Measurements from ENCODE around the gene CTXND1. TPM values are rescaled to one million over a fixed set of nuclear protein-coding genes. Genes with fewer than 3 reads are reported as not detected.
"Not testable (repeated sequence)": the region's sequence is repeated elsewhere in the genome, so short reads cannot be mapped to it uniquely, and the experiment has no call there.

Gene CTXND1
- under 1 TPM; 0.09 to 0.70 (median 0.19) TPM for total RNA-seq
- long read RNA-seq, donor 1, partial matches to known transcripts, result 0 of 1 reads
- long read RNA-seq, donor 1, other reads (novel, unspliced or antisense), result 1 of 1 reads
- long read RNA-seq, donor 2, result 0 reads

GRCh38 chr15:80252121-80252518, at the start of gene CTXND1:
Gene CTXND1, minus strand, starts transcription at chr15:80252213. Its CDS starts 50,264 bp downstream, at chr15:80201949.
- Histone ChIP-seq H3K9me3 (no peaks in the 10 kb centered on the region), H3K4me1 (ENCODE audit: low read depth) (peaks cover 4% of the 10 kb centered on the region), H3K4me3 (no peak within 1 kb of the TSS), H3K36me3 (ENCODE audit: low read depth) (no peaks in the 10 kb centered on the region)
- intact Hi-C loops (cut with DNase I, micrococcal nuclease), result no loop called here
- ATAC-seq (no peak), DNase-seq (no peak)
- no peak for TF ChIP-seq CTCF (IDR thresholded peaks at IDR 0.05)

- intact Hi-C loops (cut with DNase I, micrococcal nuclease), result no loop called here
- H3K4me1 ChIP-seq (ENCODE audit: low read depth), result no peaks in the 10 kb centered on the region
- no peaks in the 10 kb centered on the region for H3K9me3 ChIP-seq
- no peak for TF ChIP-seq CTCF (IDR thresholded peaks at IDR 0.05)
- ATAC-seq (no peak), DNase-seq (no peak)
- H3K4me3 ChIP-seq, result no peak overlapping the region
- no peaks in the 10 kb centered on the region for H3K36me3 ChIP-seq (ENCODE audit: low read depth)
These were observed 49.5 kb upstream of the CTXND1 start for GRCh38 chr15:80301472-80301871.

GRCh38 chr15:80295777-80296176, 43.8 kb upstream of the CTXND1 start:
- H3K4me1 ChIP-seq (ENCODE audit: low read depth); H3K36me3 ChIP-seq (ENCODE audit: low read depth); H3K4me3 ChIP-seq; intact Hi-C loops (cut with DNase I, micrococcal nuclease); ATAC-seq; H3K9me3 ChIP-seq; DNase-seq: not testable (repeated sequence)

- H3K36me3 ChIP-seq (ENCODE audit: low read depth), result no peaks in the 10 kb centered on the region
- no peak for TF ChIP-seq CTCF (IDR thresholded peaks at IDR 0.05)
- H3K4me3 ChIP-seq, result no peak overlapping the region
- H3K9me3 ChIP-seq, result no peaks in the 10 kb centered on the region
- no peaks in the 10 kb centered on the region for H3K4me1 ChIP-seq (ENCODE audit: low read depth)
- DNase-seq (no peak), ATAC-seq (no peak)
- intact Hi-C loops (cut with DNase I, micrococcal nuclease), result no loop called here
These were observed 40.1 kb upstream of the CTXND1 start for GRCh38 chr15:80292079-80292478.

- H3K4me1 ChIP-seq (ENCODE audit: low read depth); DNase-seq; ATAC-seq; intact Hi-C loops (cut with DNase I, micrococcal nuclease); H3K9me3 ChIP-seq; H3K4me3 ChIP-seq; H3K36me3 ChIP-seq (ENCODE audit: low read depth): not testable (repeated sequence)
These were observed 38.9 kb upstream of the CTXND1 start for GRCh38 chr15:80290891-80291290.

- intact Hi-C loops (cut with DNase I, micrococcal nuclease), result no loop called here
- no peaks in the 10 kb centered on the region for H3K36me3 ChIP-seq (ENCODE audit: low read depth)
These were observed 37.8 kb upstream of the CTXND1 start for GRCh38 chr15:80289528-80290495.

More at GRCh38 chr15:80289528-80290495, 37.8 kb upstream of the CTXND1 start:
- Histone ChIP-seq H3K4me1 (ENCODE audit: low read depth) (no peaks in the 10 kb centered on the region), H3K9me3 (no peaks in the 10 kb centered on the region), H3K4me3 (no peak overlapping the region)
- TF ChIP-seq CTCF (IDR thresholded peaks at IDR 0.05), result no peak
- ATAC-seq, result no peak
- no peak for DNase-seq
